H9 (cell line): ENCODE measurements around the gene CLEC2L. TPM values are rescaled to one million over a fixed set of nuclear protein-coding genes. Genes with fewer than 3 reads are reported as not detected.

Source experiments
- DNase-seq: peaks from one replicate; pipeline ENCODE4 v3.0.0-alpha.2; 2017
- H2AFZ ChIP-seq: one replicate; pipeline ENCODE4 v1.6.1; 2013; ENCODE audit warnings: mild to moderate bottlenecking, low read length, control low read depth, moderate library complexity
- H2AK5ac ChIP-seq: 2 replicates; pipeline ENCODE4 v1.6.1; 2013; ENCODE audit warnings: low read length, control low read depth, mixed read lengths; ENCODE audit not compliant: insufficient read length
- H2BK120ac ChIP-seq: one replicate; pipeline ENCODE4 v1.6.1; 2013; ENCODE audit warnings: low read depth, mild to moderate bottlenecking, low read length, control low read depth, inconsistent platforms; ENCODE audit not compliant: poor library complexity, severe bottlenecking
- H2BK12ac ChIP-seq: 2 replicates; pipeline ENCODE4 v1.6.1; 2013; ENCODE audit warnings: low read length, control low read depth, mixed read lengths, low read depth; ENCODE audit not compliant: insufficient read length
- H2BK15ac ChIP-seq: 2 replicates; pipeline ENCODE4 v1.6.1; 2013; ENCODE audit warnings: low read depth, low read length, control low read depth
- H2BK20ac ChIP-seq: one replicate; pipeline ENCODE4 v1.6.1; 2013; ENCODE audit warnings: low read depth, mild to moderate bottlenecking, low read length, control low read depth, inconsistent platforms; ENCODE audit not compliant: poor library complexity, severe bottlenecking
- H2BK5ac ChIP-seq: 2 replicates; pipeline ENCODE4 v1.6.1; 2013; ENCODE audit warnings: low read length, control low read depth, mixed read lengths; ENCODE audit not compliant: insufficient read length
- H3K14ac ChIP-seq: 2 replicates; pipeline ENCODE4 v1.6.1; 2013; ENCODE audit warnings: low read length, control low read depth; ENCODE audit not compliant: insufficient read depth
- H3K18ac ChIP-seq: 2 replicates; pipeline ENCODE4 v1.6.1; 2013; ENCODE audit warnings: low read depth, mild to moderate bottlenecking, mixed read lengths, low read length, control low read depth; ENCODE audit not compliant: insufficient read length
- H3K23ac ChIP-seq: 2 replicates; pipeline ENCODE4 v1.6.1; 2013; ENCODE audit warnings: low read length, control low read depth, mixed read lengths, low read depth; ENCODE audit not compliant: insufficient read length
- H3K23me2 ChIP-seq: 2 replicates; pipeline ENCODE4 v1.6.1; 2013; ENCODE audit warnings: low read depth, mild to moderate bottlenecking, mixed read lengths, low read length, control low read depth; ENCODE audit not compliant: insufficient read length, poor library complexity, severe bottlenecking
- H3K27ac ChIP-seq: 2 replicates; pipeline ENCODE4 v1.5.1; 2013; ENCODE audit warnings: low read length, control low read depth, mixed read lengths, low read depth; ENCODE audit not compliant: insufficient read length
- H3K27me3 ChIP-seq: 2 replicates; pipeline ENCODE4 v1.6.1; 2013; ENCODE audit warnings: low read length, control low read depth, inconsistent platforms; ENCODE audit not compliant: insufficient read depth
- H3K4ac ChIP-seq: 2 replicates; pipeline ENCODE4 v1.6.1; 2013; ENCODE audit warnings: low read depth, mild to moderate bottlenecking, control low read depth, inconsistent platforms, low read length, moderate library complexity
- H3K4me1 ChIP-seq: 2 replicates; pipeline ENCODE4 v1.6.1; 2013; ENCODE audit warnings: low read length, control low read depth, inconsistent platforms; ENCODE audit not compliant: insufficient read depth
- H3K4me2 ChIP-seq: 2 replicates; pipeline ENCODE4 v1.6.1; 2013; ENCODE audit warnings: low read length, control low read depth, mixed read lengths; ENCODE audit not compliant: insufficient read length, insufficient read depth
- H3K56ac ChIP-seq: 2 replicates; pipeline ENCODE4 v1.6.1; 2013; ENCODE audit warnings: low read depth, mild to moderate bottlenecking, mixed read lengths, low read length, control low read depth; ENCODE audit not compliant: insufficient read length
- H3K79me1 ChIP-seq: 2 replicates; pipeline ENCODE4 v1.6.1; 2013; ENCODE audit warnings: low read depth, mild to moderate bottlenecking, moderate library complexity, low read length, control low read depth, inconsistent platforms; ENCODE audit not compliant: insufficient read depth, poor library complexity, severe bottlenecking
- H3K79me2 ChIP-seq: 2 replicates; pipeline ENCODE4 v1.6.1; 2013; ENCODE audit warnings: low read length, control low read depth, inconsistent platforms; ENCODE audit not compliant: insufficient read depth
- H3K9ac ChIP-seq: 2 replicates; pipeline ENCODE4 v1.6.1; 2013; ENCODE audit warnings: low read length, control low read depth, mixed read lengths; ENCODE audit not compliant: insufficient read length; ENCODE audit errors: extremely low read depth
- H3K9me3 ChIP-seq: one replicate; pipeline ENCODE4 v1.6.1; 2013; ENCODE audit warnings: low read depth, low read length, inconsistent platforms; ENCODE audit not compliant: control insufficient read depth
- H3T11ph ChIP-seq: one replicate; pipeline ENCODE4 v1.6.1; 2013; ENCODE audit warnings: mild to moderate bottlenecking, low read length, control low read depth, inconsistent platforms
- H4K20me1 ChIP-seq: one replicate; pipeline ENCODE4 v1.6.1; 2013; ENCODE audit not compliant: control insufficient read depth, insufficient read length, insufficient read depth
- H4K5ac ChIP-seq: 2 replicates; pipeline ENCODE4 v1.6.1; 2013; ENCODE audit warnings: low read depth, mild to moderate bottlenecking, mixed read lengths, low read length, control low read depth; ENCODE audit not compliant: insufficient read length
- H4K8ac ChIP-seq: replicated peaks from 2 replicates; pipeline ENCODE4 v1.6.1; 2013; ENCODE audit warnings: low read length, control low read depth, mixed read lengths, low read depth; ENCODE audit not compliant: insufficient read length
- H4K91ac ChIP-seq: 2 replicates; pipeline ENCODE4 v1.6.1; 2013; ENCODE audit warnings: low read depth, mild to moderate bottlenecking, moderate library complexity, mixed read lengths, low read length, control low read depth; ENCODE audit not compliant: insufficient read length
- H3K27ac Mint-ChIP-seq, 3 experiments: 2 replicates in 2 of 3; 3 replicates in 1 of 3; pipeline ENCODE4 v1.8.0; 2020 to 2021; ENCODE audit warnings: mixed read lengths in 3 of 3, mild to moderate bottlenecking in 1 of 3, moderate library complexity in 1 of 3
- H3K27me3 Mint-ChIP-seq: 2 replicates; pipeline ENCODE4 v1.8.0; 2021; ENCODE audit warnings: low read depth, mild to moderate bottlenecking, moderate library complexity, mixed read lengths
- H3K36me3 Mint-ChIP-seq, 3 experiments: 2 replicates in 2 of 3; 3 replicates in 1 of 3; pipeline ENCODE4 v1.8.0; 2020 to 2021; ENCODE audit warnings: low read depth in 3 of 3, mixed read lengths in 3 of 3; ENCODE audit not compliant: insufficient read depth in 1 of 3
- H3K4me1 Mint-ChIP-seq, 2 experiments: 2 replicates each; pipeline ENCODE4 v1.8.0; 2020; ENCODE audit warnings: mixed read lengths in 2 of 2
- H3K4me3 Mint-ChIP-seq, 2 experiments: 2 replicates in 1 of 2; 3 replicates in 1 of 2; pipeline ENCODE4 v1.8.0; 2020 to 2021; ENCODE audit warnings: mild to moderate bottlenecking in 2 of 2, mixed read lengths in 2 of 2, moderate library complexity in 1 of 2
- H3K9me3 Mint-ChIP-seq, 2 experiments: 2 replicates in 1 of 2; 3 replicates in 1 of 2; pipeline ENCODE4 v1.8.0; 2020; ENCODE audit warnings: mild to moderate bottlenecking in 2 of 2, mixed read lengths in 2 of 2, moderate library complexity in 1 of 2
- CTCF ChIP-seq: fragments of 200-600 bp; sonication (generic); conservative IDR thresholded peaks from 3 replicates; pipeline ENCODE4 v1.8.0; 2021; ENCODE audit warnings: antibody characterized with exemption, mild to moderate bottlenecking
- WGBS: extraction: QIAGEN DNeasy Blood & Tissue Kit; methylation state at CpG from one replicate; pipeline ENCODE4 v1.1.7; 2013; ENCODE audit warnings: missing lambda C conversion rate, low lambda C conversion rate, mixed read lengths; ENCODE audit not compliant: insufficient read length; ENCODE audit errors: extremely low coverage; 5-methylcytosine and 5-hydroxymethylcytosine counted together
- total RNA-seq: library from RNA; stranded (reverse); gene quantifications from 2 replicates; pipeline ENCODE4 v1.2.1, GENCODE V29; 2021

Gene CLEC2L
- total RNA-seq, 1 experiment from 2014 or later = 0.74 TPM

- H3K4ac ChIP-seq = no peak overlapping the region
- H3K18ac ChIP-seq = no peak overlapping the region
- peaks cover 4 to 12% of the 10 kb centered on the region in 2 experiments; a peak in 3 of 4 replicates for H3K4me1 Mint-ChIP-seq
- no peak for TF ChIP-seq CTCF
- H3K4me3 Mint-ChIP-seq = no peak overlapping the region
- H3K9me3 ChIP-seq = no peaks in the 10 kb centered on the region
- H3K9me3 Mint-ChIP-seq = no peaks in the 10 kb centered on the region
- no peak overlapping the region for H2BK120ac ChIP-seq
- no peaks in the 10 kb centered on the region for H3K4me1 ChIP-seq
- H3K27me3 ChIP-seq = no peaks in the 10 kb centered on the region
- peak overlapping the region in 1 of 3 experiments; percentile 79; a peak in 2 of 7 replicates for H3K27ac Mint-ChIP-seq
- no peaks in the 10 kb centered on the region for H4K20me1 ChIP-seq
- H3T11ph ChIP-seq = no peak overlapping the region
- no peak overlapping the region for H2BK5ac ChIP-seq
- no peak overlapping the region for H3K27ac ChIP-seq
- H4K91ac ChIP-seq = no peak overlapping the region
- no CpG with 5 or more reads among the region's 16 CpGs for WGBS
- H3K36me3 Mint-ChIP-seq = peaks cover 0 to 5% (median 0%) of the 10 kb centered on the region in 3 experiments; a peak in 2 of 7 replicates
- H4K8ac ChIP-seq = no peak overlapping the region
- no peak overlapping the region for H2BK20ac ChIP-seq
- no peak overlapping the region for H3K56ac ChIP-seq
- no peaks in the 10 kb centered on the region for H3K79me2 ChIP-seq
- no peak overlapping the region for H2AFZ ChIP-seq
- no peaks in the 10 kb centered on the region; the same call in 1 of the 2 replicates for H3K27me3 Mint-ChIP-seq
- no peak overlapping the region for H2BK12ac ChIP-seq
- DNase-seq = no peak
- no peak overlapping the region for H3K9ac ChIP-seq
- H3K23ac ChIP-seq = no peak overlapping the region
- H3K79me1 ChIP-seq = no peaks in the 10 kb centered on the region
- no peak overlapping the region for H3K14ac ChIP-seq
- H2BK15ac ChIP-seq = no peak overlapping the region
- H2AK5ac ChIP-seq = no peak overlapping the region
- no peaks in the 10 kb centered on the region for H3K23me2 ChIP-seq
- no peak overlapping the region for H4K5ac ChIP-seq
- no peak overlapping the region for H3K4me2 ChIP-seq
These were observed 51.3 kb downstream of the CLEC2L start for GRCh38 chr7:139574618-139575337.
